SJSA1 (cell line): ENCODE measurements around the gene UBE2N. TPM values are rescaled to one million over a fixed set of nuclear protein-coding genes. Genes with fewer than 3 reads are reported as not detected.

Experiments
- DNase-seq, 2 experiments: peaks; one replicate each; pipeline ENCODE4 v3.0.0-alpha.2; 2015 to 2020; ENCODE audit warnings: low spot score in 2 of 2, low read depth in 1 of 2
- H3K27ac ChIP-seq: fragments of 250-450 bp; sonication (Bioruptor Pico); 2 replicates; pipeline ENCODE4 v1.5.1; 2020; ENCODE audit warnings: mild to moderate bottlenecking, moderate library complexity
- H3K27me3 ChIP-seq: fragments of 250-450 bp; sonication (Bioruptor Pico); replicated peaks from 2 replicates; pipeline ENCODE4 v1.5.1; 2020; ENCODE audit warnings: mild to moderate bottlenecking, moderate library complexity
- H3K36me3 ChIP-seq: fragments of 250-450 bp; sonication (Bioruptor Pico); 2 replicates; pipeline ENCODE4 v1.5.1; 2020; ENCODE audit warnings: mild to moderate bottlenecking
- H3K4me1 ChIP-seq: fragments of 250-450 bp; sonication (Bioruptor Pico); replicated peaks from 2 replicates; pipeline ENCODE4 v1.6.1; 2021; ENCODE audit warnings: mild to moderate bottlenecking
- H3K4me3 ChIP-seq: fragments of 250-450 bp; sonication (Bioruptor Pico); 2 replicates; pipeline ENCODE4 v1.5.1; 2020; ENCODE audit warnings: mild to moderate bottlenecking
- H3K9me3 ChIP-seq: fragments of 250-450 bp; sonication (Bioruptor Pico); replicated peaks from 2 replicates; pipeline ENCODE4 v1.5.1; 2020; ENCODE audit warnings: mild to moderate bottlenecking
- total RNA-seq: library from RNA; depleted of rRNA; stranded (reverse); fragments of >200 nt; shearing (Covaris generic); gene quantifications from 2 replicates; pipeline ENCODE4 v1.2.3, GENCODE V29; 2014; rRNA removed

The UBE2N gene
- total RNA-seq, 1 experiment from 2014 or later: 103 TPM

DNA sequence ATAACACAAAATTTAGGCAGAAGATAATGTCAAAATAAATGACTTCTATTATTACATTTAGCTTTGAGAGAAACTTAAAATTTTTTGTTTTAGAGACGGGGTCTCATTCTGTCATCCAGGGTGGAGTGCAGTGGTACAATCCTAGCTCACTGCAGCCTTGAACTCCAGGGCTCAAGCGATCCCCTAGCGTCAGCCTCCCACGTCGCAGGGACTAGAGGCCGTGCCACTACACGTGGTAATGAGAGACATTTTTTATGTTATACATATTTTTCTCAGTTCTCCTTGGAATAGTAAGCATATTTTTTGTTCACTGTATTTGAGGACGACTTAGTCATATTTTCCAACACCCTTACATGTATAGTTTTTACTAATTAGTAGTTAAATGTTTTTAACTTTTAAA lies 85.5 kb downstream of the UBE2N start:
- H3K9me3 ChIP-seq: no peaks in the 10 kb centered on the region
- no peak overlapping the region for H3K4me3 ChIP-seq
- no peaks in the 10 kb centered on the region for H3K27me3 ChIP-seq
- no peaks in the 10 kb centered on the region for H3K4me1 ChIP-seq
- H3K27ac ChIP-seq: no peak overlapping the region
- no peak for DNase-seq
- H3K36me3 ChIP-seq: no peaks in the 10 kb centered on the region

Other genes starting within 250 kb of the UBE2N start
- 33.8 and 41.2 TPM in 2 replicates for gene NUDT4, start 64.0 kb downstream of the UBE2N start, total RNA-seq
- 110 and 132 TPM in 2 replicates for gene MRPL42, start 25.6 kb upstream of the UBE2N start, total RNA-seq
- 19.2 and 34.7 TPM in 2 replicates for gene SOCS2, start 130.7 kb upstream of the UBE2N start, total RNA-seq
- gene CRADD, start 235.4 kb upstream of the UBE2N start, total RNA-seq: 14.3 and 18.8 TPM in 2 replicates